Measurements from ENCODE around the gene PLA2G2F.

DNA sequence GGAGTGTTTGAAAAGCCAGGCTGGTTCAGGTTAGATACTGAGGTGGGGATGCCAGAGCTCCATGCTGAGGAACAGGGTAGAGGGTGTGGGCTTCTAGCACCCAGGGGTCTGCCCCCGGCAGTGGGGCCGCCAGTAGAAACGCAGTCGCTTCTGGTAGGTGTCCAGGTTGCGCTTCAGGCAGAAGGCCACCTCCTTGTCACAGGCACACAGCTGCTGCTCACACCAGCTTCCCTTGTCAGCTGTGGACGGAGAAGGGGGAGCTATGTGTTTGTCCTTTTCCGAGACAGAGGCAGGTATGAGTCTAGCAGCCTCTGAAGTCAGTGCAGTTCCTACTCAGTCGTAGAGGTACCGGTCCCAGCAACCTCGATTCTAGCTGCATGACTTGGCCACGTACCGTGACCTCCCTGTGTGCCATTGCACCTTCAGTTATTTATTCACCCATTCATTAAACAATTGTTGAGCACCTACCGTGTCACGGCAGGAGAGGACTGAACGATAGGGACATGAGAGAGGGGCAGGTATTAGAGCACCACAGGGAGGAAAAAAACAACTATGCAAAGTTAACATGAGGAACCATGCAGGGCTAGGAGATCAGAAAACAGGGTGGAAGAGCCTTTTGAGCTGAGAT lies 25.0 kb upstream of the PLA2G2F start:
- no peak for TF ChIP-seq EP300 (IDR thresholded peaks at IDR 0.05; ENCODE audit: low read depth)
- TF ChIP-seq, protein P1, sequence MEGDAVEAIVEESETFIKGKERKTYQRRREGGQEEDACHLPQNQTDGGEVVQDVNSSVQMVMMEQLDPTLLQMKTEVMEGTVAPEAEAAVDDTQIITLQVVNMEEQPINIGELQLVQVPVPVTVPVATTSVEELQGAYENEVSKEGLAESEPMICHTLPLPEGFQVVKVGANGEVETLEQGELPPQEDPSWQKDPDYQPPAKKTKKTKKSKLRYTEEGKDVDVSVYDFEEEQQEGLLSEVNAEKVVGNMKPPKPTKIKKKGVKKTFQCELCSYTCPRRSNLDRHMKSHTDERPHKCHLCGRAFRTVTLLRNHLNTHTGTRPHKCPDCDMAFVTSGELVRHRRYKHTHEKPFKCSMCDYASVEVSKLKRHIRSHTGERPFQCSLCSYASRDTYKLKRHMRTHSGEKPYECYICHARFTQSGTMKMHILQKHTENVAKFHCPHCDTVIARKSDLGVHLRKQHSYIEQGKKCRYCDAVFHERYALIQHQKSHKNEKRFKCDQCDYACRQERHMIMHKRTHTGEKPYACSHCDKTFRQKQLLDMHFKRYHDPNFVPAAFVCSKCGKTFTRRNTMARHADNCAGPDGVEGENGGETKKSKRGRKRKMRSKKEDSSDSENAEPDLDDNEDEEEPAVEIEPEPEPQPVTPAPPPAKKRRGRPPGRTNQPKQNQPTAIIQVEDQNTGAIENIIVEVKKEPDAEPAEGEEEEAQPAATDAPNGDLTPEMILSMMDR (IDR thresholded peaks at IDR 0.05), result no peak
- no peak for TF ChIP-seq POLR2A (IDR thresholded peaks at IDR 0.05)

Data from transverse colon (tissue), 3 donors.